ENCODE measurements around the gene MAD2L2.

Gene MAD2L2

DNA sequence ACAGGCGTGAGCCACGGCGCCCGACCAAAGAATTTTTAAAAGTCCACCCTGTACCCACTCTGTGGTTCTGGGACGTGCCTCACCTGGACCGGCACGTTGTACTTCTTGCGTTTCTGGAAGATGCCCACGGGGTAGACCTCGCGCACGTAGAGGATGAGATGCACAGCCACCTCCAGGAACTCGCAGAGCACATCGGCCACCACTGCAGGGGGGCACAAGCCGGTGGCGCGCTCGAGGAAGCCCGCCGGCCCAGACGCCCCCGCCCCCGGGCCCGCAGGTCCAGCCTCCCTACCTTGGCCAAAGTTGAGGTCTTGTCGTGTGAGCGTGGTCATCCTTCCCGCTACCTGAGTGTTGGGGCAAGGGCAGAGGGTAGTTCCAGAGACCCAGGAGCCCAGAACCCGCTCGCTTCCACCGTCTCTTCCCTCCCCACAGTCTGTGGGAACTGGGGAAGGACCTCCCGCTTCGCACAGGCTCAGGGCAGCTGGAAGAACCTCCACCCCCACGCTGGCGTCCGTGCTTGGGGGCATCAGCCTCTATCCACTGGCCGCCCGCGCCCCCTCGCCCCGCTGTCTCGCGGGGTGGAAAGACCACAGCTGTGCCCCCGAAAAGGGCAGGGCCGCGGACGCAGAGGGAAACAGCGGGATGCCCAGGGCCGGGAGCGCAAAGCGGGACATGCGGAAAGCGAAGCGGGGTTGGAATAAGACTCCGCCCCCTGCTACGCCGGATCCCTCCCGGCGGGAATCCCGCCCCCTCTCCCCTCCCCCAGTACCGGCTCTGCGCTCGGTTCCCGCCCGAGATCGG is 478 bp downstream of the MAD2L2 start:
- DNase-seq: no peak

DNA sequence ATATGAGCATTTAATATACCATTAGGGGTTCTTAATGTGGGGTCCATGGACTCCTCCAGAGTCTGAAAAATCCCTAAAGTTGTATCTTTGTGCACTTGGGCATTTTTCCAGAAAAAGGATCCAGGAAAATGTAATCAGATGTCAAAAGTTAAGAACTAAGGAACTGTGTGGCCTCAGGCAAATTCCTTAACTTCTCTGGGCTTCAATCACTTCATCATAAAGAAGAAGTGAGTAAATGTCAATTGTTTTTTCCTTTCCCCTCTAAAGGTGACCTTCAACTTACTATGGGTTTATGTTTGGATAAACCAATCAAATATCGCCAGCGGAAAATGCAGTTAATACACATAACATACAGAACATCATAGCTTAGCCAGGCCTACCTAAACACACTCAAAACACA is 2.5 kb downstream of the MAD2L2 start:
- DNase-seq: no peak

DNA sequence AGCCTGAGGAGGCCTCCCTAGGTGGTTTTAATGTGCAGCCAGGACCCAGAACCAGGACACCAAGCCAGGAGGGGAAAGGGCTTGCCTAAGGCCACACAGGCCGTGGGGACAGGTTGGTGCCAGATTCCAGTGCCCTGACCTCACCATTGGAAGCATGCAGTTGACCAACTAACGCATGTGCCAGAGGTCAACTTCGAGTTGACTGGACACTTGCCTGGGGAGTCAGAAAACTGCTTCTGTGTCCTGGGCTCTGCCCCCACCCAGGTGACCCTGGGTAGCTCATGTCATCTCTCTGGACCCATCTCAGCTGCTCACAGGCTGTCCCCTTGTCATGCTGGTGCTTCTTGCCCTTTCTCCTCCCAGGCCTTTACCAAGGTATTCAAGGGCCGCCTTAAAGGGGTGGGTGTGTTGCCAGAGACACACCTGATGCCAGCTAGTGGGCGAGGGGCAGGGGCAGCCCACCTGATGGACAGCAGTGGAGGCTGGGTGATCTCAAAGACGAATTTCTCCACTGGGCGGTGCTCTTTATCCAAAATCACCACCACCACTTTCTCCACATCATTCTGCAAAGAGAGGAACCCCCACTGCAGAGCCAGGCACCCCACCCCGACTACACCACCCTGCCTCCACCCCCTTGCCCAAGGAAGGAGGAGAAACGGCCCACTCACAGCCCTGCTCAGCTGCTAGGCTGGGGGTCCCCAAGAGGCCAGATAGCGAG is 4.4 kb downstream of the MAD2L2 start:
- DNase-seq: no peak

DNA sequence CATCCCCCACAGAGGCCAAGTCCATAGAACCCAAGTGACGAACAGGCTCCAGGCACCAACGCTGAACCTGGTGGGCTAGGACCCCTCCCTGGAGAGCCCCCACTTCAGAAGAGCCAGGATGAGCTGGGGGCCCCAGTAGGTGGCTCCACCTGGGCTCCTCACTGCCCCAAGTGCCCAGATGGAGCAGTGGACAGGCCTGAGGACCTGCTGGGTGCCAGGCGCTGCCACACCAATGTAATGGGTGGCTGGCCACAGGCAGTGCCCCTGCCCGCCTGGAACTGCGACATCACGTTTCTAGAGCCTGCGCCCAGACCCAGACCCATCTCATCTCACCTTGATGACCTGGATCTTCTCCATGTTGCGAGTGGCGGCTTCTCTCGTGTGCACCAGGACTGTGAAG is 5.6 kb downstream of the MAD2L2 start:
- no peak for DNase-seq

DNA sequence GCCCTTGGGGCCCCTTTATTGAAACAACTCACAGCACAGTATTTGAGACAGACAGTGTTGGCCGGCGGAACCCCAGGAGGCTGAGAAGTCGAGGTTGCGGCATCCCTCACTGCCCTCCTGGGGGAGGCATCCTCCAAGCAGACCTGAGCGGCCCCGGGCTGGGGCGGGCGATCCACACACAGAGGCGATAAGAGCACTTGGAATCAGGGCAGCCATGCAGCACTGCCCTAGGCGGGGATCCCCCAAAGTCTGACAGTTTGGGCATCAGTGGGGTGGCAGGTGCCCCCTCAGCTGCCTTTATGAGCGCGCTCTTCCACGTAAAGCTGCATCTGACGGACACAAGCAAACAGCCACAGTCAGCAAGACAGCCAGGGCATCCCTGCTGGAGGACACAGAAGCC is 6.5 kb downstream of the MAD2L2 start:
- DNase-seq: no peak

DNA sequence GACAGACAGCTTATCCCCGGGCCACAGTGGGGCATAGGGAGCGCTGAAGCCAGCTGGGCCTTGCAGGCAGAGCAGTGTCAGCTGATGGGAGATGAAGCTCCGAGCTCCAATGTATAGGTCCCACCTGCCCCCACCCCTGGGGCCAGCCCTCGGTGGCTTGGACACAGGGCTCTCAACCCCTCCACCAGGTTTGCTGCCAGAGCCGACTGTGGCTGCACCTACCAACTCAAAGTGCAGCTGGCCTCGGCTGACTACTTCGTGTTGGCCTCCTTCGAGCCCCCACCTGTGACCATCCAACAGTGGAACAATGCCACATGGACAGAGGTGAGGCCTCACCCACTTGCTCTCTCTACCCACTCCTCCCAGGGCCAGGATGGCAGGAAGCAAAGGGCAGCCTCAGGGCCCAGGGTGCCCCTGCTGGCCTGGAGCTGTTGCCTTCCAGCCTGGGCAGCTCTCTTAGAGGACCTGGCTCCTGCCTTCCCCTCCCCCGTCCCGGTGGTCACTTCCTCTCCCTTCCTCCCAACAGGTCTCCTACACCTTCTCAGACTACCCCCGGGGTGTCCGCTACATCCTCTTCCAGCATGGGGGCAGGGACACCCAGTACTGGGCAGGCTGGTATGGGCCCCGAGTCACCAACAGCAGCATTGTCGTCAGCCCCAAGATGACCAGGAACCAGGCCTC is 7.7 kb downstream of the MAD2L2 start:
- DNase-seq: no peak

DNA sequence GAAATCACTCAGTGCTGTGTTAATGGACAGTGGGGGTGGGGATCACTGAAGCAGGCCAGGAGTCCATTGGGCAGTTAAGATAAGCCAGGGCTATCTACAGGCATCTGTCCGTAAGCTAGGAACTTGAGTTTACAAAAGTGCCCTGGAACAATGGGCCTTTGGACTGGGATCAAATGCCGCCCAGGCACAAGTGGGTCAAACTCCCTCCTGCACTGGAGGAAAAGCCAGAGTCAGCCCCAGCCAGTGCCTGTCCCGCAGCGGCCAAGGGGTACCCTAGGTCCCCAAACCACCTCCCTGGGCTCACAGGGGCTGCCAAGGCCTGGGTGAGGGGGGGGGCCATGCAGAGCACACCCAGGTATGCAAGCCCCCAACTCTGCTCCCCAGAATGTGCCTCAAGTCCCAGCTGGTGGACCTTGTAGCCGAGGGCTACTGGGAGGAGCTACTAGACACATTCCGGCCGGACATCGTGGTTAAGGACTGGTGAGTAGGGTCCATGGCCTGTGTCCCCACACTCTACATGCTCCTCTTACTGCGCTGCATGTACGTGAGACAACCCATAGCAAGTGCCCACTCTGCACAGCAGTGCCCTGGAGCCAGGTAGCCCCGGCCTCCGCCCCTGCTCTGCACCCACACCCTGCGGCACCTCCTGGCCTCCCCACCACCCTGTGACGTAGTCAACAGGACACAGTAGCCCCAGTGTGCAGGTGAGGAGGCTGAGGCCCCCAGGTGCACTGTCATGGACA is 9.2 kb downstream of the MAD2L2 start:
- DNase-seq: no peak

DNA sequence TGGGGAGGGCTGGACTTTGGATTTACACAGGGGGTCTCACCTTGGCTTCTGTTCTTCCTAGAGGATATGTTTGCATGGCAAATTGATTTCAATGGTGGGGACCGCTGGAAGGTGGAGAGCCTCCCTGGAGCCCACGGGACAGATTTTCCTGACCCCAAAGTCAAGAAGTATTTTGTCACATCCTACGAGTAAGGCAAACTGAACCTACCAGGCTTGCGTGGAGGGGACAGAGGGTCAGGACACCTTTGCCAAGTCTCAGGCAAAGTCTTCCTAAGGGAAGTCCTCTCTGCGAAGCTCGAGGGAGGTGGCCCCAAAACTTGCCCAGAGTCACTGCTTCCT is 9.8 kb downstream of the MAD2L2 start:
- no peak for DNase-seq

DNA sequence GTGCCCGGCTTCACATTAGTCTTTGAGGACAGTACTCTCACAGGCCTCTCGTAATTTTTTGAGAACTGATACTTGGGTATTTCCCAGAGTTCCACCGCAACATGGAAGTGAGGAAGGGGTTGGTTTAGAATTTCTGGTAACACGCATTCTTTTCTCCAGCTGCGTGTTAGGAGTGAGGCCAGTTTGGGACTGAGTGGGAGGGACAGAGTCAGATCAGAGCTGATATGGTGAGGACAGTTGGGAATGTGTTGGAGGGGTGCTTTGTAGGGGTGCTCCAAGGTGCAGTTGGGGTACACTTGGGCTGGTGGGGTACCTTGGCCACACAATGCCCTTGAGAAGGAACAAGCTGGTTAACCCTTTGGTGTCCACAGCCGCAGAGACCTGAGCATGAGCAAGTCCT is 10.2 kb downstream of the MAD2L2 start:
- no peak for DNase-seq

DNA sequence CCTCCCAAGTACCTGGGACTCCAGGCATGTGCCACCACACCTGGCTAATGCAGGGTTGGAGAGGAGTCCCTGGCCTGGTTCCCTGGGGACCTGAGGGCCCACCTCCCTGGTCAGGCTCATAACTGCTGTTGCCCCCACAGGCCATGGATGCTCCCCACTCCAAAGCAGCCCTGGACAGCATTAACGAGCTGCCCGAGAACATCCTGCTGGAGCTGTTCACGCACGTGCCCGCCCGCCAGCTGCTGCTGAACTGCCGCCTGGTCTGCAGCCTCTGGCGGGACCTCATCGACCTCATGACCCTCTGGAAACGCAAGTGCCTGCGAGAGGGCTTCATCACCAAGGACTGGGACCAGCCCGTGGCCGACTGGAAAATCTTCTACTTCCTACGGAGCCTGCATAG is 12.4 kb downstream of the MAD2L2 start:
- no peak for DNase-seq

DNA sequence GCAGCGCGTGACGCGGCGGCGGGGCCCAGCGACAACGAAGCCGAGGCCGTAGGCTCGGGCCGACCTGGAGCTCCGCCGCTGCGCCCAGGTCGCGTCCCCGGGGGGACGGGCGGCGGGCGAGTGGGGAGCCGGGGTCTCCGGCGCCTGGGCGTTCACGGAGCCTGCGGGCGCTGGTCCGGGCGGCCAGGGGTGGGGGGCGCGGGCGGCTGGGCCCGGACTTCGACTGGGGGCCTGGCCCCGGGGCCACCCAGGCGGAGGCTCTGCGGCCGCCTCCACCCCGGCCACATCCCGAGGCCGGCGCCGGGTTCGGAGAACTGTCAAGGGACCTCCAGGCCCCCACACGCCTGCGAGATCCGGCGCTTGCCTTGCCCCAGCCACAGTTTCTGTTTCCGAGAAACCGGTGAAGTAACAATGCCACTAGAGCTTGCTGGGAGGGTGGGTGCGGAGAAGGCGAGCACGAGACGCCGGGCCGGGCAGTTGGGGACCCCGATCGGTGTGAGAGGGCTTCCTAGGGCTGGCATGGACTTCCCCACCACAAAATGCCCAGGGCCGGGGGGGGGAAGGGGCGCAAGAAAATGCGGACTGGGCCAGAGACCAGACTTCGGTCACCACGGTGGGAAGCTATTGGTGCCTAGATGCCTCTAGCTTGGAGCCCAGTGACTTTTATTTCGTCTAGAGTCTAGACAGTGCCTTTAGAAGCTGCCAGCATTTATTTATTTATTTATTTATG is 16.4 kb downstream of the MAD2L2 start:
- no peak for DNase-seq

DNA sequence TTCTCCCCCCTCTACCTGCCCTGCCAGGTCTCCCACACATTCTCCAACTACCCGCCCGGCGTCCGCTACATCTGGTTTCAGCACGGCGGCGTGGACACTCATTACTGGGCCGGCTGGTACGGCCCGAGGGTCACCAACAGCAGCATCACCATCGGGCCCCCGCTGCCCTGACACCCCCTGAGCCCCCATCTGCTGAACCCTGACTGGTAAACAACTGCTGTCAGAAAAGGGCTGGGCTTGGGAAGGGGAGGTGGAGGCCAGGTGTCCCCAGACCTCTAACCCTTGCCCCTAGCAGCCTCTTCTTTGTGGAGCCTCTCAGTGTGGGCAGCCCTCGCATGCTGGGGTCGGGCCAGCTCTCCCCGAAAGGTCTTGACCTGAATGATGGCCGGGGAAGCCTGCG is 19.8 kb downstream of the MAD2L2 start:
- no peak for DNase-seq

DNA sequence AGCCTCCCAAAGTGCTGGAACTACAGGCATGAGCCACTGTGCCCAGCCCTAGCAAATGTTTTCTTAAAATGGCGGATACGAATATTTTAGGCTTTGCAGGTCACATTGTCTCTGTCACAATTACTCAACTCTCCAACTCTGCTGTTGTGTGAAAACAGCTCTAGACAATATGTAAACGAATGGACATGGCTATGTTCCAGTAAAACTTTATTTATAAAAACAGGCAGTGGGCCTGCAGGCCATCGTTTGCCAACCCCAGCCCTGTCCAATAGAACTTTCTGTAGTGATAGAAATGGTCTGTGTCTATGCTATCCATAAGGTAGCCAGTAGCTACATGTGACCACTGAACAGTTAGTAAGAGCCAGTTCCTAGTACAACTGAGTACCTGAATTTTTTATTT is 21.2 kb downstream of the MAD2L2 start:
- DNase-seq: no peak

DNA sequence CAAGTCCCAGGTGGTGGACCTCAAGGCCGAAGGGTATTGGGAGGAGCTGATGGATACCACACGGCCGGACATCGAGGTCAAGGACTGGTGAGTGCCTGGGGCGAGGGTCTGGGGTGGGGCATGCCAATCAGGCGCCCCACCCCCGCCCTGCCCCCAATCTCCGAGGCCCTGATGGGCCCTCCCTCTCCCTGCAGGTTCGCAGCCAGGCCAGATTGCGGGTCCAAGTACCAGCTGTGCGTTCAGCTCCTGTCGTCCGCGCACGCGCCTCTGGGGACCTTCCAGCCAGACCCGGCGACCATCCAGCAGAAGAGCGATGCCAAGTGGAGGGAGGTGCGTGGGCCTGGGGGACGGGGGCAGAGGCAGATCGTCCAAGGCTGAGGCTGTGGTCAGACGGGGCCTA is 22.4 kb downstream of the MAD2L2 start:
- DNase-seq: no peak

DNA sequence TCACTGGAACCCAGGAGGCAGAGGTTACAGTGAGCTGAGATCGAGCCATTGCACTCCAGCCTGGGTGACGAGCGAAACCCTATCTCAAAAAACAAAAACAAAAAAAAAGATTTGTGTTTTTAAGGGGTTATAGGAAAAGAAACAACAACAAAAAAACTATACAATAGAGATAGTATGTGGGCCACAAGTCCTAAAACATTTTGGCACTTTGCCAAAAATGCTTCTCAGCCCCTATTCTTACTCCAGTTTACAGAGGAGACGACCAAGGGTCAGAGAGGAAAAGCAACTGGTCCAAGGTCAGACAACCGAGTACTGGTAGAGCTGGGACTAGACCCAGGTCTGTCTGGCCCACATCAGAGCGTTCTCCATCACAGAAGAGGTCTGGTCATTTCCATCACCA is 23.3 kb downstream of the MAD2L2 start:
- DNase-seq: no peak

DNA sequence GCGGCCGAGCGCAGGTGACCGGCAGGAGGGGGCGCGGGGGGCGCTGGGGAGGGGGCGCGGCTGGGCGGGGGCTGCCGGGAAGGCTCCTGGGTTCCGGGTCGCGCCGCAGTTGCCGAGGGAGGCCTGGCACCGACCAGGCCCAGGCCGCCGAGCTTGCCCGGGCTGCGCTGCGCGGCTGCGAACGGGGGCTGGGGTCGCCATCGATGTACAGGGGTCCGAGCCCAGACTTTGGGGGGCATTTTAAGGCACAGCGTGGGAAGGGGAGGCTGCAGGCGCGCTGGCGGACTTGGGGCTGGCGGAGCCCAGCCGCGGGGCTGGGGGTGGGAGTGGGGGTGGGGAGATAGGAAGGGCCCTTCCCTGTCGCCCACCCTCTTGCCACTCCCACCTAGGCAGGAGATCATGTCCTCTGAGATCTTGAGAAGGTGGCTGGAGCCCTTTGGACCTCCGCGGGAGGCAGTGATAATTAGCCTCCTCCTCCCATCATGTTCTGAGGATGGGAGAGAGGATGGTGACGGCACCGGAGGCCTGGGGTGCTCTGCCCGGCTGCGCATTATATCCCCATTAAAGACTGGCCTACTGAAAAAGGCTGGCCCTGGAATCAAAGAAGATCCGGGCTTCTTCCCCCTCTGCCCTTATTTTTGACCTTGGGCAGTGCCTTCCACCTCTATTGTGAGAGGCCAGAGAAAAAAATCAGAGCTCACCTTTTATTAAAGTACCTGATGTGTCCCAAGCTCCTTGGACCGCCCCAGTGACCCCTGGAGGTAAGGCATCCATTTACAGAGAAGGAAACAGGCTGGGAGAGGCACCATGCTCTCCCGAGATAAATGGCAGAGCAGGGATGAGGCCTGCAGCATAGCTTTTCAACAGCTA is 25.8 kb downstream of the MAD2L2 start:
- DNase-seq: no peak

DNA sequence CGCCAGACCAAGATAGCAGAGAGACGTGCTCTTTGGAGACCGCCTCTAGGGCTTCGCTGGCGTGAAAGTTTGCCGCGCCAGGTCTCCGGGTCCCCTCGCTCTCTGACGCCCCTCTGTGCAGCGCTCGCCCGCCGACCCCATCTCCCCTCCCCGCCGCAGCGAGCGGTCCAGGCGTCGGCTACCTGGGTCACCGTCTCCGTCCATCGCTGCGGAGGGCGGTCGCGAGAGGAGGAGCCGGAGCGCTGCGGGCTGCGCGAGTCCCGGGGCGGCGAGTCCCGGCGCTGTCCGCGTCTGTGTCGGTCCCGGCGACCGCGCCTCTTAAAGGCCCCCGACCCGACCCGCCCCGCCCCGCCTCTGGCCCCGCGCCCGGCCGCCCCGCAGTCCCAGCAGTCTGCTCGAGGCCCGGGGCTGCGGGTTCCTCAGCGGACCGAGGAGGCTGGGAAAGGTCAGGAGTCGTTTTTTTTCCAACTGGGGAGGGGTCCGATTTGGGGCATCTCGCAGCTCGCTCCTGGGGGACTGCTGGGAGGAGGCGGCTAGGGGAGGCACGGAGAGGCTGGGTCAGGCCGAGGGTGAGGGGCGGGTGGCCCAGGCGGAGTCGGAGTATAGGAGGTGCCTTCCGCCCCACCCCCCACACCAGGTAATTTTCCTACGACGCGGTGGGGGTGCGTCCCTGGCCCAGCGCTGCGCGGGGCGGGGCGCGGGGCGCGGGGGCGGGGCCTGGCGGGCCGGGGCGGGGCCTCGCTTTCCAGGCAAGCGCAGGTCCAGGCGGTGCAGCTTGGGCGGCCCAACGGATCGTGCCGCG is 26.6 kb downstream of the MAD2L2 start, which contains the start of the genes FBXO2 and FBXO44:
TSS of gene FBXO2 (minus strand) at position 293 of the 802 bp plus-strand sequence. CDS start at position 204, 89 bp downstream.
TSS of gene FBXO44 (plus strand) at position 741 of the 802 bp plus-strand sequence. CDS start 959 bp downstream, outside the sequence.
- DNase-seq: no peak

DNA sequence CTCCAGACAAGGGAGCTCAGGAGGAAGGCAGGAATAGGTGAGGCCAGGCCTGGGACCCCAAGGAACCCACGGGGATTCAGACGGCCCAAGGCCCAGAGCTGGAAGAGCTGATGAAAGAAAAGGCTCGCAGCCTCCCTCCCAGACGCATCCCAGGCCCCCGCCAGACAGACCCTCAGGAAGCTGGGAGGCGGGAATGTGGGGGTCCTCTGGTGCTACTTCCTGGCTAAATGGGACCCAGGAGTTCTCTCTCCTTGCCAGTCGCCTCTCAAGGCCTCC is 27.1 kb downstream of the MAD2L2 start:
- no peak for DNase-seq

DNA sequence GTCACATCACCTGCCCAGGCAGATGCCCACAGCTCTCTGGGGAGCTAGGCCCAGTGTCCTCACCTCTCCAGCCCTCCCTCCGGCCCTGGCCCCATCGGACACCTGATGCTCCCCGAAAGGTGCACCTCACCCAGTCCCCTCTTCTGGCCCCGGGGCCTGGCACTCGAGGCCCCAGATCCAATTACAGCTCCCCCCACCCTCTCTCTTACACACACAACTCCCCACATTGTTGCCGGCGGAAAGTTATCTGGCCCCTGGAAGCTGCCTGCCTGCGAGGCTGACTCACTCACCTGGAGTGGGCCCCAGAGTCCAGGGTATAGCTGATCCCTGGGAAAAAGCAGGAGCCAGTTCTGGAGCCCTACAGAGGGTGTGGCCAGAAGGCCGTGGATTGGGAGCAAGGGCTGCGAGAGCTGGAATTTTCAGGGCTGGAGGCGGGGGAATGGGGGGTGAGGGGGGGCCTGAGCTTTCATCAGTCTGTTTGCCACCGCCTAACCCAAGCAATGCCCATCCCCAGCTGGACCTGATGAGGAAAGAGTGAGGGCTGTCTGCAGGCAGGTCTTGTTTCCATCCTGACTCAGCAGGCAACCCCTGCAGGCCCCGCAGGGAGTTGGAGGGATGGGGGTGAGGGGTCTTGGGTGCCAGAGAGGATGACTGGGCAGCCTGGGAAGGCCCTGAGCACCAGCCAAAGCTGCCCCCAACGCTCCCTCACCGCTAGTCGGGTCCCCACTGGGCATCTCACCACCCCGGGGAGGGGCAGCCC is 27.7 kb downstream of the MAD2L2 start:
- DNase-seq: no peak

DNA sequence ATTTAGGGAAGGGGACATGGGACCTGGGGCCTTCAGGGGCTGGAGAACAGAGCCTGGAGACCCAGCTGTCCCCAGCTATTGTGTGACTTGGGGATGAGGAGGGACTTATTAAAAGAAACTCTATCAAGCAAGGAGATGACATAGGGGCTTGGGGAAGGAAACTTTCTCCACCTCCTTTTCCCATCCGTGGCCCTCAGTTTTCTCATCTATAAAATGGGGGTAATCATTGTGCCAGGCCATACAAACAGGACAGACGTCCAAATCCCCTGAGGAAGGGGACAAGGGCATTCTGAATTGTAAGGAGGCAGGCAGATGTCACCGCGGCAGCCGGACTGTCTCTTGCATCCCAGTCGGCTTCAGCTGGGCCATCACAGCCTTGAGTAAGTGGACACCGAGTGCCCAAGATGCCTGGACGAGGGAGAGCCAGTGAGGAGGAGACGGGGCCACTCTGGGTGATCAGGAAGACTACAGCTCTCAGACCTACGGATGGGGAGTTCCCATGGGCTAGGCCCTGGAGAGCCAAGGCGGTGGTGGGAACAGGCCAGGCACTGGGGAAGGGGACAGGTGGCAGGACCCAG is 28.7 kb downstream of the MAD2L2 start:
- no peak for DNase-seq

Data from cortex of kidney (tissue), 1 donor.